Stimulated activated CD8-positive, alpha-beta memory T cell treated with anti-CD3 and anti-CD28 coated beads, Interleukin-4, amount 100 ng/mL, for 48 hours (primary cell): Measurements from ENCODE around the gene DCUN1D2.

Experiments
- DNase-seq: peaks from one replicate; pipeline ENCODE4 v3.0.0-alpha.2; 2020

The DCUN1D2 gene

DNA sequence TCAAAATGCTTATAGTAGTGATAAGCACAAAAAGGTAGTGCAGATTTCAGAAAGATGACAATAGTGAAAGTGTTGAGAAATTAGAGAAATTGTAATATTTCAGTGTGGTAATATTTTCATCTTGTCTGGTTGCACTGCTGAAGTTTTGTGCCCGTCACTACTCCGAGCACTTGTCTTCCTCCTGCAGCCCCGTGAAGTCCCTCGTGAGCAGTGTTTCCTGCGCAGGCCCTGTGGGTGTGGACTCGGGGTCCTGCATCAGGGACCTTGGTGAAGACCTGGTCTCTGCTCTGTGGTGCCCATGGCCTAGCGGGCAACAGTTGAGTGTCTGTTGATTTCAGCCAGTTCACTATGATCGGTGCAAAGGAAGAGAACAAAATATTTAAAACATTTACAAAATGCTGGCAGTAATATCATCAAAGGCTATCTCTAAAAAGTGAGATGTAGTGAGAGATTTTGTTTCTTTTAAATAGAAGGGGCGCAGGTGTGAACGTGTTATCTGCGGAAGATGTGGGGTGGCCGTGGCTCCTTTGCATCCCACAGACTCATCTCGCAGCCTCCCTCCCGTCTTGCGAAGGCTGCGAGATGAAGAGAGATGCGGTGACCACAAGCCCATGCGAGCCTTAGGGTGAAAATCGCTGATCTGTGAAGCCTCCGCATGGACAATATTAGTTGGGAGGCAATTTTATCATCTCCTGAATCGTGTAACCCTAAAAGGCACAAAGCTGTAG is 27.7 kb upstream of the DCUN1D2 start:
- no peak for DNase-seq

DNA sequence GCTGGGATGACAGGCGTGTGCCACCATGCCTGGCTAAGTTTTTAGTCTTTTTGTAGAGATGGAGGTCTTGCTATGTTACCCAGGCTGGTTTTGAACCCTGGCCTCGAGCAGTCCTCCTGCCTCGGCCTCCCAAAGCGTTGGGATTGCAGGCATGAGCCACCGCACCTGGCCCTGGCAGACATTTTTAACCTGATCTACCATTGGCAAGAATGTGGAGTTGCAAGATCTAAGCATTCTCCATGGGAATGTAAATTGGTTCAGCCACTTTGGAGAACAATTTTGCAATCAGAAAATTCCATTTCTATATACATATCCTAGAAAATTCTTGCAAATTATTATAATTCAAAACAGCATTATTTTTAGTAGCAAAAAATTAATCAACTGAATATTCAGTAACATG is 24.3 kb upstream of the DCUN1D2 start:
- DNase-seq = no peak

DNA sequence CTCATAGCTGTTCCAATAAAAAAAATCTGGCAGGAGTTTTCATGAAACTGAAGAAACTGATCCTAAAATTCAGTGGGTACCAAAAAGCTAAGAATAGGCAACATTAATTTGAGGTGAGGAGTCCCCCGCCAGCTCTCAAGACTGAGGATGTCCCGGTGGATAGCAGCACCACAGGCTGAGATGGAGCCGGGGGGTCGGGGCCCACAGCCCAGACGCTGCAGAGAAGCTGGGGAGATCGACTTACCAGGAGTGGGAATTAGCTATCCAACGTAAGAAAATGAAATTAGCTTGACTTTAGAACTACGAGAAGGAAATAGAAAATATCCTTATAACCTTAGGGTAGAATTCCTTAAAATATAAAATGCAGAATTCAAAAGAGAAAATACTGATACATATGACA is 23.2 kb upstream of the DCUN1D2 start:
- DNase-seq = no peak

DNA sequence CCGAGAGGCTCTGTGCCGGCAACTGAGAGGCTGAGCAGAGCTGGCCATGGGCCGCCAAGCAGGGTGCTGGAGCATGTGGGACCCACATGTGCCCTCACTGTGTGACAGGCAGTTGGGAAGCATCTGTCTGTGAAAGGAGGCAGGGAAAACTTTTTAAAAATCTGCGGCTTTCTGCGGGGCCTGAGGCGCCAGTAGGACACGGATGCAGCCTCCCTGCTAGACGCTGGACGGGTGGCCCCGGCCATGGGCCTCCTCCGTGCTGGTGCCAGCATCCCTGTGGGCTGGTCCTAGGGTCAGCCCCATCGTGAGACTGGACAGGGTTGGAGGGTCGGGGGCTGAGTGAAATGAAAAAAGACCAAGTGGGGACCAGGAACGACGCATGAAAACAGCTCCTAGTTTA is 20.9 kb upstream of the DCUN1D2 start:
- no peak for DNase-seq

DNA sequence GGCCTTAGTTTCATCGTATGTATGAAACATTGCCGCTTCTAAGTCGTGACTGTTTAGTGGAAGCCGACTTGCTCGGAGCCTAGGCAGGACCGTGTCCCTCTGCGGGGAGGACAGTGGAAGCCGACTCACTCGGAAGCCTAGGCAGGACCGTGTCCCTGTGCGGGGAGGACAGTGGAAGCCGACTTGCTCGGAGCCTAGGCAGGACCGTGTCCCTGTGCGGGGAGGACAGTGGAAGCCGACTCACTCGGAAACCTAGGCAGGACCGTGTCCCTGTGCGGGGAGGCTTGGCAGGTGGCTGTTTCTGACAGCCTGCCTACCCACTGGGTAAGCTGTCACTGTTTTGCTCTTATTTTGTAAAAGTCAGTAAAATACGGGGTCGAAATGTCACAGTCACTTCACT is 20.4 kb upstream of the DCUN1D2 start:
- DNase-seq = no peak

DNA sequence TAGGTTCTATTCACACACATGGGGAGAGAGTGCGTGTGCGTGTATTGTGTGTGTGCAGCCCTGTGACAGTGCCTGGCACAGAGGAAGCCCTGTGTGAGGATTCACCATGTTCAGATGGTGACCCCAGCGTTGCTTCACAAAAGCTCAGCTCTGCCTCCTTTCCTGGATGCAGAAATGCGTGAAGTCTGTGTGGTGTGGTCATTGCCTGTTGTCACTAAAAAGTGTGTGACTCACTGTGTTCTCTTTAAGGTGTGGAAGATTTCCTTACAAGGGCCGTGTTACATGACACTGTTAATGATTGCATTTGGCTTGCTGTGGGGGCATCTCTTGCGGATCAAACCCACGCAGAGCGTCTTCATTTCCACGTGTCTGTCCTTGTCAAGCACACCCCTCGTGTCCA is 19.5 kb upstream of the DCUN1D2 start:
- no peak for DNase-seq

DNA sequence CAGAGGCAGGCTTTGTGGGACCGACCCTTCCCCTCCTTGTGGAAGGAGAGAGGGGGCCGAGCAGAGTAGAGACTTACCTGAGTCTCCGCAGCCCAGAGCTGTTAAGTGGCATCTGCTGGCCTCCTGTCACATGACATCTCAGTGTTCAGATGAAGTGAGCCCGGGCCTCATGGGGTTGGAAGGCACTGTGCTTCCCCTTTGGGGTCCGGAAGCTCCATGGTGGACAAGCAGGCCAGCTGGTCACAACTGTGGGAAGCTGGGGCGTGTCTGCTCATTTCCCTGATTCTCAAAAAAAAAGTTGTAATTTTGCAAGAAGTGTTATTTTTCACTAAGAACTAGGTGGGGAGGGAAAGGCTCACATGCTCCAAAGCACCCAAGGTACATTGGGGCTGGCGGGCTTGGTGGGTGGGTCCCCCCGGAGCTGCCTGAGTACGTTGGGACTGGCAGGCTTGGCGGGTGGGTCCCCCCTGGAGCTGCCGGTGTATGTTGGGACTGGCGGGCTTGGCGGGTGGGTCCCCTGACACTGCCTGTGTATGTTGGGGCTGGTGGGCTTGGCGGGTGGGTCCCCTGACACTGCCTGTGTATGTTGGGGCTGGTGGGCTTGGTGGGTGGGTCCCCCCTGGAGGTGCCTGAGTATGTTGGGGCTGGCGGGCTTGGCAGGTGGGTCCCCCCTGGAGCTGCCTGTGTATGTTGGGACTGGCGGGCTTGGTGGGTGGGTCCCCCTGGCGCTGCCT is 18.2 kb upstream of the DCUN1D2 start:
- no peak for DNase-seq

DNA sequence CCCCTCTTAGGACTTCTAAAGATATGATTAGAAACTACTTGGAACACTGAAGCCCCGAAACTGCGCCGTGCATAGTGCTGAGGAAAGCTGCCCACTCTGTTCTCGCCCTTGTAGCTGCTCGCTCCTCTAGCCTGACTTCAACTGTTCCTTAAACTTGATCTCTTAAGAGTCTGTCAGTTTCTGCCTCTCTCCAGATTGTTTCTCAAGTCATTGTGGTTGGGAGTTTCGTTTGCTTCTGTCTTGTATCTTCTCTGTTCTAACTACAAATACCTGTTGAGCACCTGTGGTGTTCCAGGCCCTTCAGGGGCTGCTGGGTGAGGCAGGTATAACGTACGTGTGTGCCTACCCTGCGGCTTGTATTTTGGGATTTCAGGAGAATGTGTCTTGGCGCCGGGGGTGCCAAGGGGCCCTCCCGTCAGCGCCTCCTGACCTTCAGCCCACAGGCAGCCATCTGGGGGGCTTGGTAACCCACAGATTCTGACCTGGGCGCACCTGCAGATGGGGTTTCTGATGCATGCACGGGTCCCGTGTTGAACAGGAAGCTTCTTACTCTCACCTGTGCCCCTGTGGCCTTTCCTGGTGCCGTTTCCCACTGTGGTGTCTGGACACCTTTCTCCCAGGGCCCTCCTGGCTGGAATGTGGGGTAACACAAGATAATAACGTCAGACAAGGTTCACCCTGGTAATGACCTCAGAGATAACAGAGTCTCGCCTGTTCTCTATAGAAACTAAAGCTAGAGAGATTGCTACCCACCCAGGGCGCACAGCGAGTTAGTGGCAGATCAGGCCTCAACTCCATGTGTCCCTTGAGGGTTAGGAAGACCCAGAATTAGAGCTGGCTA is 17.2 kb upstream of the DCUN1D2 start:
- no peak for DNase-seq

DNA sequence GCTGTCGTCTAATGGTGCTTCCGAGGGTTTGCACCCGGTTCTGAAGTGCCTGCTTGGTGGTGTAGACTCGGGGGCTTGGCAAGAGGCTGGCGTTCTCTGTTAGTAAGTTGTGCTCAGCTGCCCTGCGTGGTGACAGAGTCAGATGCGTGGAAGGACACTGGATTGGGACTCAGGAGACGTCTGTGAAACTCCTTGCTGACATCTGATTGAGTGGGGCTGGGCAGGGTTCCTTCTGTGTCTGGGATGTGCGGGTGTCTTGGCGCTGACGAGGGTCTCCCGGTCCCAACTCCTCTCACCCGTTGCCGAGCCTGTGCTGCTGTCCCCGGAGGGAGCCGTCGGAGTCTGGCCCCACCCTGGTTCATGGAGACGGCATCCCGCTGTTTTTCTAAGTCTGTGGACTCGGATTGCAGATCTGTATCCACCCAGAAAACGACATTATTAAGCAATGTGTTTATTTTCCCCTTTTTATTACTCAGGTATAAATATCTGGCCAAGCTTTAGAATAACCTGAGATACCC is 16.4 kb upstream of the DCUN1D2 start:
- no peak for DNase-seq

DNA sequence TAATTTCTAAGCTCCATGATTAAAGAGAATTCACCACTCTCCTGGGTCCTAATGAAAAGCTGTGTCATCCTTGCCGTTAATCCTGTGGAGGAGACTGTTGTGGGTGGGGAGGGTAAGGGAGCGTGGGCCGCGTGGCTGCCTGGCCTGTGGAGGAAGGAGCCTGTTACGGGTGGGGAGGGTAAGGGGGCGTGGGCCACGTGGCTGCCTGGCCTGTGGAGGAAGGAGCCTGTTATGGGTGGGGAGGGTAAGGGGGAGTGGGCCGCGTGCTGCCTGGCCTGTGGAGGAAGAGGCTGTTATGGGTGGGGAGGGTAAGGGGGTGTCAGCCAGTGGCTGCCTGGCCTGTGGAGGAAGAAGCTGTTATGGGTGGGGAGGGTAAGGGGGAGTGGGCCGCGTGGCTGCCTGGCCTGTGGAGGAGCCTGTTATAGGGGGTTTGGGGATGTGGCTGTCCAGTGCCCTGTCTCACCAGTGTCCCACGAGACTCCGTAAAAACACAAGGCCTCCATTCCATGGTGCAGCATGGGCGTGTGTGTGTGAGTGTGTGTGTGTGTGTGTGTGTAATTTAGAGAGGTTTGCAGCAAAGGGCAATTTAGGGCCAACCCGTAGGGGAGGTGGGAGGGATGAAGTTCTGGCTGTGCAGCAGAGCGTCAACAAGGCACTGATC is 15.6 kb upstream of the DCUN1D2 start:
- no peak for DNase-seq

DNA sequence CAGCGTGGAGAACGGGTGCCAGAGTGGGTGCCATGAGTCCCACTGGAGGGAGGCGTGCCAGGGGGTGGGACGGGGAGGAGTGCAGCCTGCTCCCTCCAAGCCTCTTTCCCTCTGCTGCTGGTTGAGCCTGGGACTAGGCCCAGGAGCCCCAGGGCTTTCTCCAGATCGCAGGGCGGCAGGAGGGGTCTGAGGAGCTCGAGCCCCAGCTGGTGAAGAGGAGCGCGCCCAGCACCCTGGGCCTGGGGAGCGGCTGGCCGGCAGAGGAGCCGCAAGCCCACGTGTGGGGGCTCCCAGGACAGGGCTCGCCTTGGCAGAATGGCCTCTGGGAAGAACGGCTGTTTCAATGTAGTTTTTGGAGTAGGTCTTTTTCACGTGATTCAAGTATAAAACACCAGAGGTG is 12.2 kb upstream of the DCUN1D2 start:
- DNase-seq = no peak

DNA sequence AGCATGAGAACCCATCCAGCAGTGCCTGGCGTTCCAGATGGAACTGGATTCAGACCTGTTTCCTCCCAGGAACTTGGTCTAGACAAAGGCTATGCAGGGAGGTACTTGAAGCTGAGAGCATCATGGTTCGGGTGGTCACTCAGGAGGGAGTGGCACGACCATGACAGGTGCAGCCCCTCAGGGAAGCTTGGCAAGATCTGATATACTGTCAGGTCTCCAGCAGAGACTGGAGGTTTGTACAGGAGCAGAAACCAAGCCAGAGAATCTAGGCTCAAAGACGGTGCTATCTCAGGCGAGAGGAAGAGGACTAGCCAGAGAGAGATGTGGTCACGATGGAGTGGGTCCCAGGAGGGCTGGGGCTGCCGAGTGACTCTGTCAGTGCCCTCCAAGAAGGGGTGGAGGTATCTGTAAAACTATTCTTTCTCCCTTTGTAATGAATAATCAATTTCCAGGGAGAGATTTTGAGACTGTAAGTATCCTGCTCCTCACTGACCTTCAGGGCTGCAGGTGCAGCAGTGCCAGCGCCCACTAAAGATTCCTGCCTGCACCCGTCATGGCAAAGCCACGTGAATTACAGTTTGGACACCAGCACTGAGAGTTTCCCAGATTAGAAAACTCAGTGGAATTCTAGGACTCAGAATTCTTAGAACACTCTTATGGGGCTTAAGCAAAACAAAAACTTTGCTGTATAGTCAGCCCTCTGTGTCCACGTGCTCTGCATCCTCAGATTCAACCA is 10.2 kb upstream of the DCUN1D2 start:
- DNase-seq = no peak

DNA sequence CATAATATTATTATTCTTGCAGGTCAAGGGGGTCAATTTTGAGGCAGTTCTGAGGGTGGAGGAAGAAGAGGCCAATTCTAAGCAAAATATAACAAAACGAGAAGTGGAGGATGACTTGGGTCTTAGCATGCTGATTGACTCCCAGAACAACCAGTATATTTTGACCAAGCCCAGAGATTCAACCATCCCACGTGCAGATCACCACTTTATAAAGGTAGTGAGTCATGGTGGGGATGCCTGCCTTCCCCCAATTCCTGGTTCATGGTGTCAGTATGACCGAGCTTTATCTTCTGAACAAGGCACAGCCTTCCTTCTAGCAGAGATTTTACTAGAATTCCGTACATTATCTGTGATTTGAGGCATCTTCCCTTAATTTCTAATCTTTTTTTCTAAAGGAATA is 9.4 kb upstream of the DCUN1D2 start:
- no peak for DNase-seq

DNA sequence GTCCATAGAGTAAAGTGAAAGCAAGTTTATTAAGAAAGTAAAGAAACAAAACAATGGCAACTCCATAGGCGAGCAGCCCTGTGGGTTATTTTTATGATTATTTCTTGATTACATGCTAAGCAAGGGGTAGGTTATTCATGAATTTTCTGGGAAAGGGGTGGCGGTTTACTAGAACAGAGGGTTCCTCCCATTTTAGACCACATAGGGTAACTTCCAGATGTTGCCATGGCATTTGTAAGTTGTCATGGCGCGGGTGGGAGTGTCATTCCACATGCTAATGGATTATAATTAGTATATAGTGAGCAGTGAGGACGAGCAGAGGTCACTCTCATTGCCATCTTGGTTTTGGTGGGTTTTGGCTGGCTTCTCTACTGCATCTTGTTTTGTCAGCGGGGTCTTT is 8.4 kb upstream of the DCUN1D2 start:
- DNase-seq = no peak

DNA sequence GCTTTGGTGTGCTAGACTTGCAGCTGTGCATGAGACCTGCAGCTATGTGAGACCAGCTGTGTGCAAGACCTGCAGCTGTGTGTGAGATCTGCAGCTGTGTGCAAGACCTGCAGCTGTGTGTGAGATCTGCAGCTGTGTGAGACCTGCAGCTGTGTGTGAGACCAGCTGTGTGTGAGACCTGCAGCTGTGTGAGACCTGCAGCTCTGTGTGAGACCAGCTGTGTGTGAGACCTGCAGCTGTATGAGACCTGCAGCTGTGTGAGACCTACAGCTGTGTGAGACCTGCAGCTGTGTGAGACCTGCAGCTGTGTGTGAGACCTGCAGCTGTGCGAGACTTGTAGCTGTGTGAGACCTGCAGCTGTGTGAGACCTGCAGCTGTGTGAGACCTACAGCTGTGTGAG is 6.7 kb upstream of the DCUN1D2 start:
- no peak for DNase-seq

DNA sequence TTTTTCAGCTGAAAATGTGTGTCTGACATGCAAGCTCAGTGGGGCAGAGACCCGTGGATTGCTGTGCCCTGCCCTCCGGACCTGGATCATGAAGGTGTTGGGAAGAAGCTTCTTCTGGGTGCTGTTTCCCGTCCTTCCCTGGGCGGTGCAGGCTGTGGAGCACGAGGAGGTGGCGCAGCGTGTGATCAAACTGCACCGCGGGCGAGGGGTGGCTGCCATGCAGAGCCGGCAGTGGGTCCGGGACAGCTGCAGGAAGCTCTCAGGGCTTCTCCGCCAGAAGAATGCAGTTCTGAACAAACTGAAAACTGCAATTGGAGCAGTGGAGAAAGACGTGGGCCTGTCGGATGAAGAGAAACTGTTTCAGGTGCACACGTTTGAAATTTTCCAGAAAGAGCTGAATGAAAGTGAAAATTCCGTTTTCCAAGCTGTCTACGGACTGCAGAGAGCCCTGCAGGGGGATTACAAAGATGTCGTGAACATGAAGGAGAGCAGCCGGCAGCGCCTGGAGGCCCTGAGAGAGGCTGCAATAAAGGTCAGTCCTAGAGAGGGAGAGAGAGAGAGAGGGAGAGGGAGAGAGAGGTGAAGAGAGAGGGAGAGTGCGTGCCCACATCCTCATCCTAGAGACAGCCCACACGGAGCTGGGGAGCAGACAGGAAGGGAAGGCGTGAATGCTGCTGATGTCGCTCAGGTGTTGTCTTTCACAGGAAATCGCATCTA is 5.1 kb upstream of the DCUN1D2 start:
- DNase-seq = no peak

DNA sequence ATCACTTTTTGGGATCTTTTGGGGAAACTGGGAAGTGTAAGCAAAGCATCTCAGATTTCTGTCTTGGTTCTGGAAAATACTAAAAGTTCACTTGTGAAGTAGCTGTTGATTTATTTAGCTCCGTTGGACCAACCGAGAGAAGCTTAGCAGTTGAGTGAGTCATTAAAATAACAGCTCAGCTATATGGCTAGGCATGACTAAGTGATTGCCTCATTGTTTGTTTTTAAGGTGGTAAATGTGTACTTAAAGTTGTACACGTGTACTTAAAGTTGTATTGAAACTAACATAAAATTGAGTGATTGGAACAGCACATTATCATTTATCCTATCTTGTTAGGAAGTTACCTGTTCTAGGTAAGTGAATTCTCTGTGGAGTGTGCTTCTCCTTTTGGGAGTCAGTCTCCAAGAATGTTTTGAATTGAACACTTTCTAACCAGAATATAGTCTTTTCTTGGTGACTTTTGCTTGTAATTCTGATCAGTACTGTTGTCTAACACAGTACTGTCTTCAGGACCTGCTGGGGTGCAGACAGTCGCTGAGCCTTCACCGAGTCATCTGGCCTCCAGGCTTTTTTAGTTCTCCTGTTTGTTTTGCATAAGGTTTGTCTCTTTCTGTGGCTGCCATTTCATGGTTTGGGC is 2.9 kb upstream of the DCUN1D2 start:
- no peak for DNase-seq

DNA sequence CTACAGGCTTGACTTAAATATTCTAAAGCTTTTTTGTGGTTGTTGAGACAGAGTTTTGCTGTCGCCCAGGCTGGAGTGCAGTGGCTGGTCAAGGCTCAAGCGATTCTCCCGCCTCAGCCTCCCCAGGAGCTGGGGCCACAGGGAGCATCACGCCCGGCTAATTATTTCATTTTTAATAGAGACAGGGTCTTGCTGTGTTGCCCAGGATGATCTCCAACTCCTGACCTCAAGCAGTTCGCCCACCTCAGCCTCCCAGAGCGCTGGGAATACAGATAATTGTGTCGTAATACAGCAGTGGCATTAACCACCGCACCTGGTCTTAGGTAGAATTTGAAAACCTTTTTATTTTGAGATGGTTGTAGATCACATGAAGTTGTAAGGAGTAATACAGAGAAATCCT is 1.5 kb upstream of the DCUN1D2 start:
- DNase-seq = no peak

DNA sequence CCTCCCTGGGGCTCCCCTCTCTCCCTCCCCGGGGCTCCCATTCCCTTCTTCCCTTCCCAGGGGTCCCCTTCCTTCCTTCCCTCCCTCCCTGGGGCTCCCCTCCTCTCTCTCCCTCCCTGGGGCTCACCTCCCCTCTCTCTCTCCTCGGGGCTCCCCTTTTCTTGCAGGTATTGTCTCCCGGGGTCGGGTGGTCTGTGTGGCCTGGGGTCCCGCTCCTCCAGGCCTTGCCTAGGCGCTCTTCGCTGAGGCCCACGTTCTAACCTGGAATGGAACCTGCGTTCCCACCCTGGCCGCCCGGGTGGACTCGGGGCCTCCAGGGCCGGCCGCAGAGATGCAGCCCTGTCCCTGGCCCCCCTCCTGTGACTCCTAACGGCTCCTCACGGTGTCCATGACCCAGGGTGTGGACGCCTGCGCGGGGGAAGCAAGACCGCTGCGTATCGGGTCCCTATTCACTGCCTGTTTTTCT is 940 bp upstream of the DCUN1D2 start:
- no peak for DNase-seq

DNA sequence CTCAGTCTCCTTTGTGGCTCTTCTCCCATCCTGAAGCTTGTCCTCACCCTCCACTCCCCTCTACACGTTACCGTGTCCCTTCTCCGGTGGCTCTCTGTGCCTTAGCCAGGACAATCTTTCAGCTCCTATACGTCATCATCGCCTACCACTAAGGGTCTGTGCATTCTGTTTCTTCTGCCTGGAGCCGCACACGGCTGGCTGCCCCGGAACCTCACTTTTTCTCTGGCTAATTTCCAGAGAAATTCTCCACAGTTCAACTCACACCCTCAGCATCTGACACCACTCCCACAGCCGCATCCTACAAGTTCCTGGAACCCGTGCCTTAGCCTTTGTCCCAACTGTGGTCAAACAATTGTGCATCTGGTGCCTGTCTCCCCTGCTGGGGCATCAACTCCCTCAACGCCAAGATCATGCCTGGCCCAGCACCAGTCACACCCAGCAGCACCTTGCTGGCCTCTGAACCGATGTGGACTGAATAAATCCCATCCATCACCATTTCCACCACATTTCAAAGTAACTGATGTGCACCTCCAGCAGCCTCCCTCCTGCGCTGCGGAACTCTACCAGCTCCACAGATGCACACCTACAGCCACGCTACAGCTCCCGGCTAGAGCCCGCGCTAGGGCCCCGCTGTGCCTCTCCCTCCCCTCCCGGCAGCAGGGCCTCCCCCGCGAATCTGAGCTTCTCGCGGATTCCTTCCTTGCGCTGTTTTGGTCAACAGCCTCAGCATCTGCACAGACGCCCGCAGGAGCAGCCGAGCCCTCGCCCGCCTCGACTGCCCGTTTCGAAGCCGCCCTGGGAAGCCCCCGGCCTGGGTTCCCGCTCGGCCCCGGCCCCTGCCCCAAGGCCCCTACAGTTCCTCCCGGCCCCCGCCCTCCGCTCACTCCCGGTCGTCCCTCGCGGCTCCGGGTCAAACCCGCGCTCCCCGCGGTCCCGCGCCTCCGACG is 689 bp downstream of the DCUN1D2 start:
- peak; percentile 61 for DNase-seq
